Mammary epithelial cell (primary cell): ENCODE results near the gene MRPL20.

ENCODE experiments used
- EZH2 ChIP-seq: IDR thresholded peaks from 2 replicates; pipeline ENCODE4 v1.6.1; 2012; ENCODE audit warnings: low read length, inconsistent platforms, borderline replicate concordance
- TF ChIP-seq, protein P1 (sequence below), 2 donors: IDR thresholded peaks in 1 of 2; conservative IDR thresholded peaks in 1 of 2; 2 replicates each; pipeline ENCODE4 v1.5.1; 2011 to 2012; ENCODE audit warnings: inconsistent platforms in 2 of 2, low read length in 2 of 2, mild to moderate bottlenecking in 2 of 2, control low read depth in 1 of 2, low read depth in 1 of 2; ENCODE audit not compliant: insufficient read depth in 1 of 2; ENCODE audit errors: extremely low read depth in 1 of 2

DNA sequence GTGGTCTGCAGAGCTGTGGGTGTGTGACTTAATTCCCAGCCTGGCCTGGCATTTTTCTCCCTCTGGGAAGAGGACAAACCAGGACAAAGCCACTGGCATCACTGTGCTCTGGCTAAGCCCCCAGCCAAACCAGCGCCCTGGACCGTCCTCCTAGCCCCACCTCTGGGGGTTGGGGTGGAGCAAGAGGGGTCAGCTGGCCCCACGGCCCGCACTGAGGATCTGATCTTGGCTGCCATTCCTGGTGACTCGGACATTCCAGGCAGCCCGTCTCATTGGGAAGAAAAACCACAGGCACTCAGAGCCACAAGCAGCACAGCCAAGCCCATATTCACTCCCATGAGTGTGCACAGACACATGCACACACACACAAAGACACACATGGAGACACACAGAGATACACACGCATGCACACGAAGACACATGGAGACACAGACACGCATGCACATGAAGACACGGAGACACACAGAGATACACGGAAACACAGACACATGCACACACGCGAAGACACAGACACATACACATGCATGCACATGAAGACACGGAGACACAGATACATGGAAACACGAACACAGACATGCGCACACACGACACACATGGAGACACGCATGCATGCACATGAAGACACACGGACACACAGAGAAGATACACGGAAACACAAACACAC is 46.5 kb downstream of the MRPL20 start:
- TF ChIP-seq, protein P1, sequence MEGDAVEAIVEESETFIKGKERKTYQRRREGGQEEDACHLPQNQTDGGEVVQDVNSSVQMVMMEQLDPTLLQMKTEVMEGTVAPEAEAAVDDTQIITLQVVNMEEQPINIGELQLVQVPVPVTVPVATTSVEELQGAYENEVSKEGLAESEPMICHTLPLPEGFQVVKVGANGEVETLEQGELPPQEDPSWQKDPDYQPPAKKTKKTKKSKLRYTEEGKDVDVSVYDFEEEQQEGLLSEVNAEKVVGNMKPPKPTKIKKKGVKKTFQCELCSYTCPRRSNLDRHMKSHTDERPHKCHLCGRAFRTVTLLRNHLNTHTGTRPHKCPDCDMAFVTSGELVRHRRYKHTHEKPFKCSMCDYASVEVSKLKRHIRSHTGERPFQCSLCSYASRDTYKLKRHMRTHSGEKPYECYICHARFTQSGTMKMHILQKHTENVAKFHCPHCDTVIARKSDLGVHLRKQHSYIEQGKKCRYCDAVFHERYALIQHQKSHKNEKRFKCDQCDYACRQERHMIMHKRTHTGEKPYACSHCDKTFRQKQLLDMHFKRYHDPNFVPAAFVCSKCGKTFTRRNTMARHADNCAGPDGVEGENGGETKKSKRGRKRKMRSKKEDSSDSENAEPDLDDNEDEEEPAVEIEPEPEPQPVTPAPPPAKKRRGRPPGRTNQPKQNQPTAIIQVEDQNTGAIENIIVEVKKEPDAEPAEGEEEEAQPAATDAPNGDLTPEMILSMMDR (conservative IDR thresholded peaks at IDR 0.05 in 1 of 2, IDR thresholded peaks at IDR 0.05 in 1 of 2; ENCODE audit: extremely low read depth in 1 of 2, insufficient read depth in 1 of 2, low read depth in 1 of 2, low read length in 2 of 2): no peak
- no peak for TF ChIP-seq EZH2
